H1 (cell line): ENCODE data around the gene TENT4B. TPM values are rescaled to one million over a fixed set of nuclear protein-coding genes. Genes with fewer than 3 reads are reported as not detected.

ENCODE experiments used
- CTCF ChIA-PET: fragments of 300-600 bp; sonication (Branson Sonifier 250); formaldehyde crosslinking; loops from one replicate; lab custom pipeline; 2021; ENCODE audit not compliant: partially characterized antibody; lab: Charles Lee
- POLR2A ChIA-PET: fragments of 300-600 bp; sonication (Branson Sonifier 250); formaldehyde crosslinking; loops from one replicate; lab custom pipeline; 2021; ENCODE audit warnings: inconsistent platforms; ENCODE audit not compliant: partially characterized antibody; lab: Charles Lee
- DNase-seq, 2 experiments: peaks; one replicate each; pipeline versions ENCODE4 v3.0.0 to v3.0.0-alpha.2; 2010 to 2022; ENCODE audit warnings: low spot score in 2 of 2, low read depth in 1 of 2, mixed read lengths in 1 of 2
- FAIRE-seq: peaks from 2 replicates; lab custom pipeline; 2011; peaks lifted over from hg19 to GRCh38; lab: Jason Lieb, UNC
- H2AFZ ChIP-seq: 2 replicates; pipeline ENCODE4 v1.8.1; 2012; ENCODE audit warnings: low read length, inconsistent platforms
- H2AK5ac ChIP-seq: 2 replicates; pipeline ENCODE4 v1.6.1; 2013; ENCODE audit warnings: low read depth, low read length
- H2BK120ac ChIP-seq: replicated peaks from 2 replicates; pipeline ENCODE3; 2013; ENCODE audit warnings: low read depth, low read length, inconsistent platforms
- H2BK12ac ChIP-seq: 2 replicates; pipeline ENCODE4 v1.6.1; 2013; ENCODE audit warnings: low read depth, low read length
- H2BK15ac ChIP-seq: 2 replicates; pipeline ENCODE4 v1.6.1; 2013; ENCODE audit warnings: low read length
- H2BK20ac ChIP-seq: 2 replicates; pipeline ENCODE4 v1.6.1; 2013; ENCODE audit warnings: low read length
- H2BK5ac ChIP-seq: 2 replicates; pipeline ENCODE4 v1.6.1; 2013; ENCODE audit warnings: low read depth, low read length
- H3K14ac ChIP-seq: 2 replicates; pipeline ENCODE4 v1.6.1; 2013; ENCODE audit warnings: inconsistent platforms; ENCODE audit not compliant: insufficient read length
- H3K18ac ChIP-seq: 2 replicates; pipeline ENCODE4 v1.6.1; 2013; ENCODE audit warnings: low read length; ENCODE audit errors: extremely low read depth
- H3K23ac ChIP-seq: 2 replicates; pipeline ENCODE4 v1.6.1; 2013; ENCODE audit warnings: inconsistent platforms; ENCODE audit not compliant: insufficient read length
- H3K23me2 ChIP-seq: 2 replicates; pipeline ENCODE4 v1.6.1; 2013; ENCODE audit warnings: low read depth, low read length
- H3K27ac ChIP-seq: 2 replicates; pipeline ENCODE4 v1.6.1; 2011; ENCODE audit warnings: low read depth, low read length, inconsistent platforms
- H3K27me3 ChIP-seq, 4 experiments: replicated peaks in 1 of 4; 1 replicate in 1 of 4; 2 replicates in 3 of 4; pipeline versions ENCODE4 v1.6.1 to v1.8.1; 2011 to 2013; ENCODE audit warnings: low read length in 3 of 4, mild to moderate bottlenecking in 3 of 4, inconsistent platforms in 2 of 4, mixed read lengths in 2 of 4, moderate library complexity in 1 of 4; ENCODE audit not compliant: control insufficient read depth in 3 of 4, insufficient read depth in 3 of 4; ENCODE audit errors: extremely low read depth in 1 of 4
- H3K36me3 ChIP-seq, 4 experiments: 2 replicates each; pipeline versions ENCODE4 v1.6.1 to v1.8.1; 2011 to 2013; ENCODE audit warnings: mild to moderate bottlenecking in 4 of 4, low read length in 3 of 4, moderate library complexity in 2 of 4, control low read depth in 1 of 4, inconsistent platforms in 1 of 4; ENCODE audit not compliant: insufficient read depth in 4 of 4, control insufficient read depth in 2 of 4
- H3K4ac ChIP-seq: replicated peaks from 2 replicates; pipeline ENCODE3; 2013; ENCODE audit warnings: low read length, low read depth, mixed read lengths, inconsistent platforms; ENCODE audit not compliant: insufficient read length
- H3K4me1 ChIP-seq, 4 experiments: replicated peaks in 1 of 4; 1 replicate in 1 of 4; 2 replicates in 3 of 4; pipeline versions ENCODE4 v1.6.1 to v1.8.1; 2011 to 2013; ENCODE audit warnings: low read length in 3 of 4, inconsistent platforms in 2 of 4, mixed read lengths in 1 of 4; ENCODE audit not compliant: insufficient read depth in 4 of 4, control insufficient read depth in 3 of 4
- H3K4me2 ChIP-seq, 2 experiments: 2 replicates each; pipeline versions ENCODE4 v1.6.1 to v1.8.1; 2011 to 2013; ENCODE audit warnings: low read depth in 2 of 2, low read length in 2 of 2, control low read depth in 1 of 2, inconsistent platforms in 1 of 2, mild to moderate bottlenecking in 1 of 2; ENCODE audit not compliant: insufficient read depth in 1 of 2
- H3K4me3 ChIP-seq, 4 experiments: fragments of 200-600, 300-600 bp in 1 of 4; sonication (generic), shearing (Covaris generic), sonication (Bioruptor Twin) in 1 of 4; 2 replicates each; pipeline versions ENCODE4 v1.5.1 to v1.8.1; 2011 to 2016; ENCODE audit warnings: low read length in 4 of 4, low read depth in 3 of 4, control low read depth in 2 of 4, inconsistent platforms in 2 of 4, mild to moderate bottlenecking in 2 of 4, mixed read lengths in 1 of 4, moderate library complexity in 1 of 4; ENCODE audit not compliant: insufficient read depth in 2 of 4; ENCODE audit errors: extremely low read depth in 1 of 4
- H3K56ac ChIP-seq: replicated peaks from 2 replicates; pipeline ENCODE3; 2013; ENCODE audit warnings: low read depth, mild to moderate bottlenecking, mixed read lengths, low read length, inconsistent platforms; ENCODE audit not compliant: insufficient read length
- H3K79me1 ChIP-seq: 2 replicates; pipeline ENCODE4 v1.6.1; 2013; ENCODE audit warnings: low read depth, low read length, control low read depth
- H3K79me2 ChIP-seq, 2 experiments: 2 replicates each; pipeline versions ENCODE4 v1.6.1 to v1.8.1; 2012 to 2013; ENCODE audit warnings: low read length in 2 of 2, mild to moderate bottlenecking in 2 of 2, inconsistent platforms in 1 of 2; ENCODE audit not compliant: insufficient read depth in 2 of 2, control insufficient read depth in 1 of 2
- H3K9ac ChIP-seq, 4 experiments: replicated peaks in 1 of 4; 1 replicate in 1 of 4; 2 replicates in 3 of 4; pipeline versions ENCODE4 v1.6.1 to v1.8.1; 2011 to 2013; ENCODE audit warnings: low read depth in 3 of 4, low read length in 3 of 4, control low read depth in 2 of 4, mild to moderate bottlenecking in 2 of 4, moderate library complexity in 2 of 4, inconsistent platforms in 1 of 4; ENCODE audit errors: extremely low read depth in 1 of 4
- H3K9me3 ChIP-seq, 2 experiments: 2 replicates each; pipeline versions ENCODE4 v1.6.1 to v1.8.1; 2012 to 2013; ENCODE audit warnings: mild to moderate bottlenecking in 2 of 2, moderate library complexity in 2 of 2, control low read depth in 1 of 2, inconsistent platforms in 1 of 2, low read depth in 1 of 2, low read length in 1 of 2, mixed read lengths in 1 of 2; ENCODE audit not compliant: insufficient read depth in 2 of 2
- H4K20me1 ChIP-seq, 2 experiments: replicated peaks in 1 of 2; 2 replicates each; pipeline versions ENCODE3 to v1.8.1; 2011 to 2013; ENCODE audit warnings: inconsistent platforms in 2 of 2, low read length in 2 of 2, mild to moderate bottlenecking in 1 of 2; ENCODE audit not compliant: insufficient read depth in 2 of 2, control insufficient read depth in 1 of 2
- H4K5ac ChIP-seq: 2 replicates; pipeline ENCODE4 v1.6.1; 2013; ENCODE audit warnings: low read length, low read depth, mixed read lengths, inconsistent platforms; ENCODE audit not compliant: insufficient read length
- H4K8ac ChIP-seq: 2 replicates; pipeline ENCODE4 v1.8.0; 2013; ENCODE audit warnings: mild to moderate bottlenecking, moderate library complexity, low read length, inconsistent platforms; ENCODE audit not compliant: insufficient read depth; ENCODE audit errors: extremely low read depth
- H4K91ac ChIP-seq: replicated peaks from 2 replicates; pipeline ENCODE3; 2013; ENCODE audit warnings: low read length, mixed read lengths, inconsistent platforms; ENCODE audit not compliant: insufficient read length
- CHD2 ChIP-seq: IDR thresholded peaks from 2 replicates; pipeline ENCODE4 v1.6.1; 2012; ENCODE audit warnings: low read length, improper control_type of control experiment
- FOSL1 ChIP-seq: IDR thresholded peaks from 2 replicates; pipeline ENCODE4 v1.6.1; 2011; ENCODE audit warnings: mild to moderate bottlenecking, low read depth, low read length, moderate library complexity; ENCODE audit not compliant: insufficient read depth
- PHF8 ChIP-seq: fragments of 200-600 bp; sonication (generic); conservative IDR thresholded peaks from 2 replicates; pipeline ENCODE4 v1.7.1; 2012; ENCODE audit warnings: low read depth, mild to moderate bottlenecking, inconsistent platforms, low read length, moderate library complexity
- TCF12 ChIP-seq: IDR thresholded peaks from 2 replicates; pipeline ENCODE4 v1.6.1; 2011; ENCODE audit warnings: low read depth, mild to moderate bottlenecking, low read length
- YY1 ChIP-seq: IDR thresholded peaks from 2 replicates; pipeline ENCODE4 v1.6.1; 2011; ENCODE audit warnings: low read depth, mild to moderate bottlenecking, low read length
- WGBS, 2 experiments: shearing (Covaris generic) in 1 of 2; methylation state at CpG; one replicate each; pipeline versions ENCODE4 v1.1.6 to v1.1.7; 2013 to 2015; ENCODE audit warnings: low lambda C conversion rate in 2 of 2, mixed read lengths in 2 of 2, inconsistent platforms in 1 of 2, low coverage in 1 of 2, missing lambda C conversion rate in 1 of 2; ENCODE audit not compliant: insufficient replicate concordance in 2 of 2, insufficient coverage in 1 of 2, insufficient read length in 1 of 2; ENCODE audit errors: extremely low coverage in 1 of 2, missing lambda C conversion rate in 1 of 2; 5-methylcytosine and 5-hydroxymethylcytosine counted together
- polyA plus RNA-seq, 7 experiments: library from polyadenylated mRNA; depleted of rRNA in 3 of 7; stranded (reverse) in 5 of 7; unstranded in 2 of 7; fragments of >200 nt in 5 of 7; fragments of 200-250 nt in 2 of 7; gene quantifications; 1 replicate in 5 of 7; 2 replicates in 1 of 7; 4 replicates in 1 of 7; pipeline versions ENCODE4 v1.2.1 to v1.2.3, GENCODE V29; 2011 to 2013; ENCODE audit warnings: missing spikeins in 2 of 7, mixed read lengths in 2 of 7
- total RNA-seq: library from RNA; stranded (reverse); fragmentation: NEBNext Ultra II Directional; extraction: Animal tissue kit (Norgen Biotek cat#: 25700); gene quantifications from 2 replicates; pipeline ENCODE4 v1.2.1, GENCODE V29; 2021
- TF ChIP-seq, protein P1 (sequence below): IDR thresholded peaks from 2 replicates; pipeline ENCODE4 v1.6.1; 2011; ENCODE audit warnings: low read length, improper control_type of control experiment

Gene TENT4B
- total and polyA plus RNA-seq, 2 of the 8 experiments (the other 6 are each of a cell fraction or from before 2014, with no cell fraction given), result 4.2 to 15.7 TPM

GRCh38 chr16:50257876-50258275, 104.8 kb downstream of the TENT4B start:
- Histone ChIP-seq H3K4me2 (no peak overlapping the region), H4K20me1 (no peaks in the 10 kb centered on the region), H2AK5ac (no peak overlapping the region), H2BK120ac (no peak overlapping the region), H2BK5ac (no peak overlapping the region), H3K79me1 (no peaks in the 10 kb centered on the region; the same call in 1 of the 2 replicates), H3K9ac (no peak overlapping the region), H3K23me2 (no peaks in the 10 kb centered on the region), H4K91ac (no peak overlapping the region), H3K27me3 (no peaks in the 10 kb centered on the region), H3K9me3 (no peaks in the 10 kb centered on the region), H3K27ac (no peak overlapping the region), H3K4me3 (no peak overlapping the region), H2BK15ac (no peak overlapping the region), H4K8ac (no peak overlapping the region), H3K4me1 (peaks cover 0 to 4% (median 1%) of the 10 kb centered on the region in 4 experiments; a peak in 2 of 7 replicates), H2BK20ac (no peak overlapping the region), H3K23ac (no peak overlapping the region), H2BK12ac (no peak overlapping the region), H3K18ac (no peak overlapping the region), H3K56ac (no peak overlapping the region), H3K36me3 (no peaks in the 10 kb centered on the region), H4K5ac (no peak overlapping the region), H3K4ac (no peak overlapping the region), H3K79me2 (no peaks in the 10 kb centered on the region), H2AFZ (no peak overlapping the region), H3K14ac (no peak overlapping the region)
- POLR2A ChIA-PET, result interaction anchor here (0.9 to 1.1 kb wide), 2 partner anchors 12 to 55 kb away, joined by 3 read pairs; no protein-coding TSS in a partner anchor
- 92% methylated on average over 8 of the region's 9 CpGs; no CpG with 5 or more reads in 1 of the 2 experiments for WGBS, 2 experiments
- DNase-seq, result no peak
- CTCF ChIA-PET, result interaction anchor here (1.0 to 1.7 kb wide), 6 partner anchors 8 to 27 kb away, joined by 3 to 5 read pairs (median 4); no protein-coding TSS in a partner anchor
- no peak for FAIRE-seq
- TF ChIP-seq PHF8, result no peak
- TF ChIP-seq YY1, result no peak
- TF ChIP-seq, protein P1, sequence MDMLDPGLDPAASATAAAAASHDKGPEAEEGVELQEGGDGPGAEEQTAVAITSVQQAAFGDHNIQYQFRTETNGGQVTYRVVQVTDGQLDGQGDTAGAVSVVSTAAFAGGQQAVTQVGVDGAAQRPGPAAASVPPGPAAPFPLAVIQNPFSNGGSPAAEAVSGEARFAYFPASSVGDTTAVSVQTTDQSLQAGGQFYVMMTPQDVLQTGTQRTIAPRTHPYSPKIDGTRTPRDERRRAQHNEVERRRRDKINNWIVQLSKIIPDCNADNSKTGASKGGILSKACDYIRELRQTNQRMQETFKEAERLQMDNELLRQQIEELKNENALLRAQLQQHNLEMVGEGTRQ, result no peak
- no peak for TF ChIP-seq CHD2
- no peak for TF ChIP-seq TCF12
- TF ChIP-seq FOSL1, result no peak
